Measurements from ENCODE around the gene PKP1.

The PKP1 gene

GRCh38 chr1:201270616-201271390, 12.5 kb upstream of the PKP1 start:
- TF ChIP-seq, protein P1, sequence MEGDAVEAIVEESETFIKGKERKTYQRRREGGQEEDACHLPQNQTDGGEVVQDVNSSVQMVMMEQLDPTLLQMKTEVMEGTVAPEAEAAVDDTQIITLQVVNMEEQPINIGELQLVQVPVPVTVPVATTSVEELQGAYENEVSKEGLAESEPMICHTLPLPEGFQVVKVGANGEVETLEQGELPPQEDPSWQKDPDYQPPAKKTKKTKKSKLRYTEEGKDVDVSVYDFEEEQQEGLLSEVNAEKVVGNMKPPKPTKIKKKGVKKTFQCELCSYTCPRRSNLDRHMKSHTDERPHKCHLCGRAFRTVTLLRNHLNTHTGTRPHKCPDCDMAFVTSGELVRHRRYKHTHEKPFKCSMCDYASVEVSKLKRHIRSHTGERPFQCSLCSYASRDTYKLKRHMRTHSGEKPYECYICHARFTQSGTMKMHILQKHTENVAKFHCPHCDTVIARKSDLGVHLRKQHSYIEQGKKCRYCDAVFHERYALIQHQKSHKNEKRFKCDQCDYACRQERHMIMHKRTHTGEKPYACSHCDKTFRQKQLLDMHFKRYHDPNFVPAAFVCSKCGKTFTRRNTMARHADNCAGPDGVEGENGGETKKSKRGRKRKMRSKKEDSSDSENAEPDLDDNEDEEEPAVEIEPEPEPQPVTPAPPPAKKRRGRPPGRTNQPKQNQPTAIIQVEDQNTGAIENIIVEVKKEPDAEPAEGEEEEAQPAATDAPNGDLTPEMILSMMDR (IDR thresholded peaks at IDR 0.05; ENCODE audit: low read depth, low read length): no peak
- no peak overlapping the region for H3K4me3 ChIP-seq (ENCODE audit: low read depth, low read length)
- no peak for DNase-seq (ENCODE audit: low read depth, low spot score)
- in situ Hi-C loops (cut with HindIII; ENCODE audit: low sequenced_read_pairs): no loop called here

GRCh38 chr1:201272799-201273198, 10.5 kb upstream of the PKP1 start:
- in situ Hi-C loops (cut with HindIII; ENCODE audit: low sequenced_read_pairs): no loop called here
- H3K4me3 ChIP-seq (ENCODE audit: low read depth, low read length): no peak overlapping the region
- DNase-seq (ENCODE audit: low read depth, low spot score): no peak
- TF ChIP-seq, protein P1 (IDR thresholded peaks at IDR 0.05; ENCODE audit: low read depth, low read length): no peak

DNA sequence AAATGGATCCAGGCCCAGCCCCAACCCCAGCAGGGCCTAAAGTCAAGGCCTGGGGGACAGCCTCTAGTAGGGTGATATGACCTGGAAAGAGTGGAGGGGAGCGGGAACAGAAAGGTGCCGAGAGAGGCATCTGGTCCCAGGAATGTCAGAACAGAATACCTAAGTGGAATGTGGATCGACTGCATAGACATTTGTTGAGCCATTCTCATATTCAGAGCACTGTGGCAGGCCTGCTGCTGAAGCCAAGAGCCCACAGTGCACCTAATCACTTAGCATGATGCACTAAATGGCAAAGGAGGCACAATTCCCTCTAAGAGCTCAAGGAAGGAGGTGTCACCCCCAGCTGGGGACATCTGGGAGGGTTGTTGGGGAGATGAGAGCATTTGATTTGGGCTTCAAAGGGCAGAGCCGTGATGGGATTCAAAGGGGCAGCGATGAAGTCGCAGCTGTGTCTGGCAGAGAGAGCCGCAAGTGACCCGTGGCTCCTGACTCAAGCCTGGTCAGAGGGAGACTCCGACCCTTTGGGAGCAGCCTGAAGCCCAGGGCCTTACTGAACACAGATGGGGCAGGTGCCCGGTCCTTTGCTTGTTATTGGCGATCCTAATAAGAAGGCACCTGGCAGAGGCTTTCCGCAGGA, 8.6 kb upstream of the PKP1 start:
- no peak overlapping the region for H3K4me3 ChIP-seq (ENCODE audit: low read depth, low read length)
- in situ Hi-C loops (cut with HindIII; ENCODE audit: low sequenced_read_pairs): no loop called here
- DNase-seq (ENCODE audit: low read depth, low spot score): no peak
- TF ChIP-seq, protein P1 (IDR thresholded peaks at IDR 0.05; ENCODE audit: low read depth, low read length): no peak

- TF ChIP-seq, protein P1 (IDR thresholded peaks at IDR 0.05; ENCODE audit: low read depth, low read length): no peak
- DNase-seq (ENCODE audit: low read depth, low spot score): peak; percentile 85
- in situ Hi-C loops (cut with HindIII; ENCODE audit: low sequenced_read_pairs): no loop called here
- H3K4me3 ChIP-seq (ENCODE audit: low read depth, low read length): no peak overlapping the region
Observed at GRCh38 chr1:201275253-201275666, 8.0 kb upstream of the PKP1 start.

- no peak for DNase-seq (ENCODE audit: low read depth, low spot score)
- in situ Hi-C loops (cut with HindIII; ENCODE audit: low sequenced_read_pairs): no loop called here
- TF ChIP-seq, protein P1 (IDR thresholded peaks at IDR 0.05; ENCODE audit: low read depth, low read length): no peak
Observed at GRCh38 chr1:201276891-201277290, 6.4 kb upstream of the PKP1 start.

DNA sequence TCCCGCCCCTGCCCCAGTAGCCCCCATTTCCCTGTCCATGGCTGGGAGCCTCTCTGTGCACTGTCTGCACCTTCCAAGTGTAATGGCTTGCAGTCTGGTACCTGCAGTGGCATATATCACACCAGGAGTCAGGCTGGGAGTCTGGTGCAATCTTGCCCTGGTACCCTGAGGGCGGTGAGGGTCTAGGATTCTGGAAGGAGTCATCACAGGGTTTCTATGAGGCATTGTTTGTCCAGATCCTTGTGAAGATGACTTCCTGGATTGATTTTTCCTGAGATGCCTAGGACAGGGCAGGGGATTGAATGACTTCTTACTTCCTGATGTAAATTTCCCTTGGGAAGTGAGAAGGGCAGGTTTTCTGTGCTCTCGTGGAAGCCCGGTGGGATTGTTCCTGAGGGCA, 5.9 kb upstream of the PKP1 start:
- no peak for DNase-seq (ENCODE audit: low read depth, low spot score)
- TF ChIP-seq, protein P1 (IDR thresholded peaks at IDR 0.05; ENCODE audit: low read depth, low read length): no peak
- no peak overlapping the region for H3K4me3 ChIP-seq (ENCODE audit: low read depth, low read length)
- in situ Hi-C loops (cut with HindIII; ENCODE audit: low sequenced_read_pairs): no loop called here

More at GRCh38 chr1:201276891-201277290, 6.4 kb upstream of the PKP1 start:
- no peak overlapping the region for H3K4me3 ChIP-seq (ENCODE audit: low read depth, low read length)
